ENCODE data around the gene ABTB2. TPM values are rescaled to one million over a fixed set of nuclear protein-coding genes. Genes with fewer than 3 reads are reported as not detected.

ABTB2 gene
- total and polyA plus RNA-seq, 10 of the 15 experiments (the other 5 are each of a cell fraction or from before 2014, with no cell fraction given), result 0.13 to 2.1 (median 0.72) TPM

DNA sequence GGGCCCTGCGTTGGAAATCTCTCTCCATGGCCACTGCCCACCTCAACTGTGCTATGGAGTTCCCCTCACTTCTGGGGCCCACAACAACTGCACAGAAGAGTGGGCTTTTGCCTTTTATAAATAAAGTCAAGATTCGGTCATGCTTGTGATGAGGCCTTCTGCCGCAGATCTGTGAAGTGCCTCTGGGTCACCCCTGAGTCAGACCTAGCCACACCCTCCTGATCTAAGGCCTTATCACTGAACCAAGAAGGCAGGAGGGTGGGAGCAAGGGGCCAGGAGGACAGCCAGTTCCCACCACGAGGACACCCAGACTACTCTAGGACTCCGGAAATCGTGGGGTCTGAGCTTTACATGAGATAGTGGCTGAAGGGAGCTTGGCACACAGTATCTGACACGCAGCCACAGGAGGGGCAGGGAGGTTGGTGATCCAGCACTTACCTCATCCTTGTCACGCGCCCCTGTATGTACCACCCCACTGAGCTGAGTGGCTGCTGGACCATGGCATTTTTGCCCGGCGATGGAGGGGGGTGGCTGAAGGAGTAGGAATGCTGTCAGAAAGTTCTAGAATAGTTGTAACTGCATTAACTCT lies 115.7 kb downstream of the ABTB2 start (continued):
- TF ChIP-seq FOXK2 (IDR thresholded peaks at IDR 0.05) (no peak), SIN3A (IDR thresholded peaks at IDR 0.05; ENCODE audit: low read depth, low read length) (no peak), MTA2 (IDR thresholded peaks at IDR 0.05; ENCODE audit: low read depth) (peak; percentile 30; the same call in 1 of the 2 replicates), BACH1 (IDR thresholded peaks at IDR 0.05; ENCODE audit: borderline replicate concordance) (no peak), CHD1 (IDR thresholded peaks at IDR 0.05; ENCODE audit: low read depth, low read length) (no peak), RUNX3 (IDR thresholded peaks at IDR 0.05; ENCODE audit: low read length) (peak; percentile 72), NFIC (IDR thresholded peaks at IDR 0.05; ENCODE audit: low read depth, low read length) (peak; percentile 58; the same call in 1 of the 2 replicates), NR2F1 (conservative IDR thresholded peaks at IDR 0.05) (0 out of 2 replicates have a peak, but pooled peaks have one; percentile 25), RBBP5 (conservative IDR thresholded peaks at IDR 0.05) (no peak), RFX5 (IDR thresholded peaks at IDR 0.05; ENCODE audit: low read depth, low read length) (no peak), CBX5 (IDR thresholded peaks at IDR 0.05; ENCODE audit: low read depth) (no peak), NRF1 (conservative IDR thresholded peaks at IDR 0.05; ENCODE audit: low read depth, low read length) (no peak), MEF2A (IDR thresholded peaks at IDR 0.05; ENCODE audit: insufficient read depth, low read depth, low read length) (0 out of 2 replicates have a peak, but pooled peaks have one; percentile 36), SMAD5 (IDR thresholded peaks at IDR 0.05; ENCODE audit: low read depth) (no peak)
- TF ChIP-seq, protein P1, sequence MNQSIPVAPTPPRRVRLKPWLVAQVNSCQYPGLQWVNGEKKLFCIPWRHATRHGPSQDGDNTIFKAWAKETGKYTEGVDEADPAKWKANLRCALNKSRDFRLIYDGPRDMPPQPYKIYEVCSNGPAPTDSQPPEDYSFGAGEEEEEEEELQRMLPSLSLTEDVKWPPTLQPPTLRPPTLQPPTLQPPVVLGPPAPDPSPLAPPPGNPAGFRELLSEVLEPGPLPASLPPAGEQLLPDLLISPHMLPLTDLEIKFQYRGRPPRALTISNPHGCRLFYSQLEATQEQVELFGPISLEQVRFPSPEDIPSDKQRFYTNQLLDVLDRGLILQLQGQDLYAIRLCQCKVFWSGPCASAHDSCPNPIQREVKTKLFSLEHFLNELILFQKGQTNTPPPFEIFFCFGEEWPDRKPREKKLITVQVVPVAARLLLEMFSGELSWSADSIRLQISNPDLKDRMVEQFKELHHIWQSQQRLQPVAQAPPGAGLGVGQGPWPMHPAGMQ (IDR thresholded peaks at IDR 0.05; ENCODE audit: borderline replicate concordance), result no peak
- TF ChIP-seq, protein P2, sequence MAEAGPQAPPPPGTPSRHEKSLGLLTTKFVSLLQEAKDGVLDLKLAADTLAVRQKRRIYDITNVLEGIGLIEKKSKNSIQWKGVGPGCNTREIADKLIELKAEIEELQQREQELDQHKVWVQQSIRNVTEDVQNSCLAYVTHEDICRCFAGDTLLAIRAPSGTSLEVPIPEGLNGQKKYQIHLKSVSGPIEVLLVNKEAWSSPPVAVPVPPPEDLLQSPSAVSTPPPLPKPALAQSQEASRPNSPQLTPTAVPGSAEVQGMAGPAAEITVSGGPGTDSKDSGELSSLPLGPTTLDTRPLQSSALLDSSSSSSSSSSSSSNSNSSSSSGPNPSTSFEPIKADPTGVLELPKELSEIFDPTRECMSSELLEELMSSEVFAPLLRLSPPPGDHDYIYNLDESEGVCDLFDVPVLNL (IDR thresholded peaks at IDR 0.05; ENCODE audit: low read depth, low read length), result no peak
- TF ChIP-seq, protein P3, sequence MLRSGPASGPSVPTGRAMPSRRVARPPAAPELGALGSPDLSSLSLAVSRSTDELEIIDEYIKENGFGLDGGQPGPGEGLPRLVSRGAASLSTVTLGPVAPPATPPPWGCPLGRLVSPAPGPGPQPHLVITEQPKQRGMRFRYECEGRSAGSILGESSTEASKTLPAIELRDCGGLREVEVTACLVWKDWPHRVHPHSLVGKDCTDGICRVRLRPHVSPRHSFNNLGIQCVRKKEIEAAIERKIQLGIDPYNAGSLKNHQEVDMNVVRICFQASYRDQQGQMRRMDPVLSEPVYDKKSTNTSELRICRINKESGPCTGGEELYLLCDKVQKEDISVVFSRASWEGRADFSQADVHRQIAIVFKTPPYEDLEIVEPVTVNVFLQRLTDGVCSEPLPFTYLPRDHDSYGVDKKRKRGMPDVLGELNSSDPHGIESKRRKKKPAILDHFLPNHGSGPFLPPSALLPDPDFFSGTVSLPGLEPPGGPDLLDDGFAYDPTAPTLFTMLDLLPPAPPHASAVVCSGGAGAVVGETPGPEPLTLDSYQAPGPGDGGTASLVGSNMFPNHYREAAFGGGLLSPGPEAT (IDR thresholded peaks at IDR 0.05; ENCODE audit: low read depth), result 0 out of 2 replicates have a peak, but pooled peaks have one; percentile 29
- TF ChIP-seq, protein P4, sequence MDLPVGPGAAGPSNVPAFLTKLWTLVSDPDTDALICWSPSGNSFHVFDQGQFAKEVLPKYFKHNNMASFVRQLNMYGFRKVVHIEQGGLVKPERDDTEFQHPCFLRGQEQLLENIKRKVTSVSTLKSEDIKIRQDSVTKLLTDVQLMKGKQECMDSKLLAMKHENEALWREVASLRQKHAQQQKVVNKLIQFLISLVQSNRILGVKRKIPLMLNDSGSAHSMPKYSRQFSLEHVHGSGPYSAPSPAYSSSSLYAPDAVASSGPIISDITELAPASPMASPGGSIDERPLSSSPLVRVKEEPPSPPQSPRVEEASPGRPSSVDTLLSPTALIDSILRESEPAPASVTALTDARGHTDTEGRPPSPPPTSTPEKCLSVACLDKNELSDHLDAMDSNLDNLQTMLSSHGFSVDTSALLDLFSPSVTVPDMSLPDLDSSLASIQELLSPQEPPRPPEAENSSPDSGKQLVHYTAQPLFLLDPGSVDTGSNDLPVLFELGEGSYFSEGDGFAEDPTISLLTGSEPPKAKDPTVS (IDR thresholded peaks at IDR 0.05; ENCODE audit: low read depth, low read length), result peak; percentile 61; the same call in 1 of the 2 replicates
- TF ChIP-seq, protein P5, sequence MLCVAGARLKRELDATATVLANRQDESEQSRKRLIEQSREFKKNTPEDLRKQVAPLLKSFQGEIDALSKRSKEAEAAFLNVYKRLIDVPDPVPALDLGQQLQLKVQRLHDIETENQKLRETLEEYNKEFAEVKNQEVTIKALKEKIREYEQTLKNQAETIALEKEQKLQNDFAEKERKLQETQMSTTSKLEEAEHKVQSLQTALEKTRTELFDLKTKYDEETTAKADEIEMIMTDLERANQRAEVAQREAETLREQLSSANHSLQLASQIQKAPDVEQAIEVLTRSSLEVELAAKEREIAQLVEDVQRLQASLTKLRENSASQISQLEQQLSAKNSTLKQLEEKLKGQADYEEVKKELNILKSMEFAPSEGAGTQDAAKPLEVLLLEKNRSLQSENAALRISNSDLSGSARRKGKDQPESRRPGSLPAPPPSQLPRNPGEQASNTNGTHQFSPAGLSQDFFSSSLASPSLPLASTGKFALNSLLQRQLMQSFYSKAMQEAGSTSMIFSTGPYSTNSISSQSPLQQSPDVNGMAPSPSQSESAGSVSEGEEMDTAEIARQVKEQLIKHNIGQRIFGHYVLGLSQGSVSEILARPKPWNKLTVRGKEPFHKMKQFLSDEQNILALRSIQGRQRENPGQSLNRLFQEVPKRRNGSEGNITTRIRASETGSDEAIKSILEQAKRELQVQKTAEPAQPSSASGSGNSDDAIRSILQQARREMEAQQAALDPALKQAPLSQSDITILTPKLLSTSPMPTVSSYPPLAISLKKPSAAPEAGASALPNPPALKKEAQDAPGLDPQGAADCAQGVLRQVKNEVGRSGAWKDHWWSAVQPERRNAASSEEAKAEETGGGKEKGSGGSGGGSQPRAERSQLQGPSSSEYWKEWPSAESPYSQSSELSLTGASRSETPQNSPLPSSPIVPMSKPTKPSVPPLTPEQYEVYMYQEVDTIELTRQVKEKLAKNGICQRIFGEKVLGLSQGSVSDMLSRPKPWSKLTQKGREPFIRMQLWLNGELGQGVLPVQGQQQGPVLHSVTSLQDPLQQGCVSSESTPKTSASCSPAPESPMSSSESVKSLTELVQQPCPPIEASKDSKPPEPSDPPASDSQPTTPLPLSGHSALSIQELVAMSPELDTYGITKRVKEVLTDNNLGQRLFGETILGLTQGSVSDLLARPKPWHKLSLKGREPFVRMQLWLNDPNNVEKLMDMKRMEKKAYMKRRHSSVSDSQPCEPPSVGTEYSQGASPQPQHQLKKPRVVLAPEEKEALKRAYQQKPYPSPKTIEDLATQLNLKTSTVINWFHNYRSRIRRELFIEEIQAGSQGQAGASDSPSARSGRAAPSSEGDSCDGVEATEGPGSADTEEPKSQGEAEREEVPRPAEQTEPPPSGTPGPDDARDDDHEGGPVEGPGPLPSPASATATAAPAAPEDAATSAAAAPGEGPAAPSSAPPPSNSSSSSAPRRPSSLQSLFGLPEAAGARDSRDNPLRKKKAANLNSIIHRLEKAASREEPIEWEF (IDR thresholded peaks at IDR 0.05; ENCODE audit: insufficient replicate concordance, low read depth, low read length), result no peak
- TF ChIP-seq, protein P6, sequence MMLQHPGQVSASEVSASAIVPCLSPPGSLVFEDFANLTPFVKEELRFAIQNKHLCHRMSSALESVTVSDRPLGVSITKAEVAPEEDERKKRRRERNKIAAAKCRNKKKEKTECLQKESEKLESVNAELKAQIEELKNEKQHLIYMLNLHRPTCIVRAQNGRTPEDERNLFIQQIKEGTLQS (IDR thresholded peaks at IDR 0.05; ENCODE audit: borderline replicate concordance, extremely low read depth, low read depth, low read length), result no peak
